GM19193 (cell line): ENCODE measurements around the gene RNLS.

ENCODE experiments used
- POLR2A ChIP-seq: IDR thresholded peaks from 4 replicates; pipeline ENCODE4 v1.6.1; 2011; ENCODE audit not compliant: insufficient read depth, insufficient read length; ENCODE audit errors: extremely low read depth

RNLS gene

DNA sequence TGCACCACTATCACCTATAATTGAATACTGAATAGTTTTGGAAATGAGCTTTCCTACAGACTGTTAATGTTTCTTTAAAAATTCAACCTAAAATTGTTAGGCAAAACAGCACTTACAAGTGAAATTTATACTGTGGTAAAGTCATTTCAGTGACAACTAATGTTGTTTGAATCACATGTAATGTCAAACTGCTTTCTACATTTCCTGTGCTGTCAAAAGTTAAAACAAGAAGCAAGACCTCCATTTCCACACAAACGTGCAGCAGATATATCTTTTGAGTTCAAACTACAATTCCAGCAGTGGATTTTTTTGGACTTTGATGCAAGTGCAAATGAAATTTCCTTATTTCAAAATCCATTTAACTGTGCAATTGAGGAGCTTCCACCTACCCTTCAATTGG, 199.8 kb downstream of the RNLS start:
- TF ChIP-seq POLR2A = no peak

DNA sequence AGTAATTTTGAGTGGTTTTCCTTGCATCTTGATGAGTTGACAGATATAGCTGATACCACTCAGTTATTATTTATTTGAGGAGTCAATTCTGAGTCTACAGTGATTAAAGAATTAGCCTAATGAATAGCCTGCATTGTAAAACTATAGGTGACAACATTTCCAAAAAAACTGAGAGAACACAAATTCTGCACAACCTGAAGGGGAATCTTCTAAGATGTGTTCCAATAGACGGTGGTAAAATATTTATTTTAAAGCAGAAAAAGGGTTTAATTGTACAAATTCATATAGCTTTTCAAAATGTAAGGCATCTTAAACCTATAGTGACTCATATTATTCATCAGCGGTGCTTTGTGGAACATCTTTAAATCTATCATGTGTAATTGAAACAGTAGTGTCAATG, 200.4 kb downstream of the RNLS start:
- TF ChIP-seq POLR2A = no peak

DNA sequence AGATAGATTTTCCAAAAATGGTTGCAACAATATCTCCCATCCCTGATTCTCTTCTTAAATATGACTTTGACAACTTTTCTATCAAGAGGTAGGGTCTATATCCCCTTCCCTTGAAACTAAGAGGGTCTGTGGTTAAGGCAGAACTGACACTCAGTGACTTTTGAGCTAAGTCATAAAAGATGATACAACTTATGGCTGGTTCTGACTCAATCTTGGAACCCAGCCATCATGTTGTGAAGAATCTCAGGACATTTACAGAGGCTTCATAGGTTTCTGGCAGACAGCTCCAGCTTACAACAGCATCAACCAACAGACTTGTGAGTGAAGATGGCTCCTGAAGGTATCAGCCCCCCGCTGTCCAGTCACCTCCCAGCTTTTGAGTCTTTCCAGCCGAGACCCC, 203.5 kb downstream of the RNLS start:
- no peak for TF ChIP-seq POLR2A

DNA sequence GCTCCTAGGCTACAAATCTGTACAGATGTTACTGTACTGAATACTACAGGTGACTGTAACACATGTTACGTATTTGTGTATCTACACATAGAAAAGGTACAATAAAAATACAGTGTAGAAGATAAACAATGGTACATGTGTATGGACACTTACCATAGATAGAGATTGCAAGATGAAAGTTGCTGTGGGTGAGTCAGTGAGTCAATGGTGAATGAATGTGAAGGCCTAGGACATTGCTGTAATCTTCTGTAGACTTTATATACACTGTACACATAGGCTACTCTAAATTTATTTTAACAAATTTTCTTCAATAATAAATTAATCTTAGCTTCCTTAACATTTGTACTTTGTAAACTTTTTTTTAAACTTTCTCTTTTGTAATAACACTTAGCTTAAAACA, 205.6 kb downstream of the RNLS start:
- no peak for TF ChIP-seq POLR2A

DNA sequence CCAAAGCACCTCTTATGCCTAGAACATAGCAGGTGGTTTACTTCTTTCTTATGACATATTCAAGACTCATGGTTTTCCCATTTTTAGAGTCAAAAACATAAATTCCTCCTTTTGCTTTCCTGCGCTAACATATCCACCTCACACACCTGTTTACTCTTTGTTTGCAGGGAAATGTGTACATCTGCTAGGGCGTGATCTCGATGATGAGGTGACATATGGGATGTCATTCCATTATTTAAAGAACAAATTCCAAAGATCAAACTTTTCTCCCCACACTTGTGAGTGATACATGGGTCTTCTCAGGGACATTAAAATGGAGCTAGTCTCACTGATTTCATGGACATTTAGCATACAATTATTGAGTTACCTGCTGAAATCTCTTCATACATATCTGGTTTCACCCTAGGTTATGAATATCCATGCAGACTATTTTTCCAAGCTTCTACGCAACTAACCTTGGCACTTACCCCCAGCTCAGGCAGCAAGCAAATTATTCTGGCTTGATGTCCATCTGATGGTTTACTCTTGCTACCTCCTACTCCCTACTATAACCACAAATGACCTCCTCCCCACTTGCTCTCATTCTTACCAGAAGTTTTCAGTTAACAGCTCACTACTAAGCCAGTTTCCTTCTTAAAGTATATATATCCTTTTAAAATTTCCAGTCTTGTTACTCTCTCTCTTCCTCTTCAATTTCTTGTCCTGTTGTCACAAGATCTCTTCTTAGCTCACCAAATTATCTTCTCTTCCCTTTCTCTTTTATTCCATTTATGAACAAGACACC, 208.5 kb downstream of the RNLS start:
- no peak for TF ChIP-seq POLR2A

DNA sequence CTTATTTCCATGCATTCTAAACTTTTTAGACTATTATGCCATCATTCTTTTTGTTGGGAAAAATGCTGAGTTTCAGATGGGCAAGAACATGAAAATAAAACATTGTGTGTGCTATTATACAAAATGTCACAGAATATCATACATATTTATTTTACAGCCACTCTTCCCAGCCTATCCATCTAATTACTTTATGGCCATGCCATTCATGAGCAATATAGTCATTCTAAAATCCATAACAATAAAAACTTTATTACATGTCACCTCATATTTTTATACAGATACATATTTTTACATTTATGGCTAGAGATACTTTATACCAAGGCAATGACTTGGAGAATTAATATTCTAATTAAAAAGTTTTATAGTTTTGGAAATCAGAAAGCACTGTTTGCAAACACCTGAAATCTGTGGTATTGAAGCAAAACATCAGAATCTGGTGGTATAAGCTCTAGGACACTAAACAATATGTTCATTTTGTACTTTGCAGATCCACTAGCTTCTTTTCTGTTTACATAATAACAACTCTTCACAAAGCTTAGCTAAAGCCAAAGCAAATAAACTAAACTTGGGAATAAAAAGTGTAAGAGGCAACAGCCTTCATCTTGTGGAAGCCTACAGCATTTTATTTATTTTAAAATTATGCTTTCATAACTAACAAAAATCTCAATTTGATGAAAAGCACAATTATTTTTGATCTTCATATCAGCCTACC, 210.1 kb downstream of the RNLS start:
- no peak for TF ChIP-seq POLR2A

DNA sequence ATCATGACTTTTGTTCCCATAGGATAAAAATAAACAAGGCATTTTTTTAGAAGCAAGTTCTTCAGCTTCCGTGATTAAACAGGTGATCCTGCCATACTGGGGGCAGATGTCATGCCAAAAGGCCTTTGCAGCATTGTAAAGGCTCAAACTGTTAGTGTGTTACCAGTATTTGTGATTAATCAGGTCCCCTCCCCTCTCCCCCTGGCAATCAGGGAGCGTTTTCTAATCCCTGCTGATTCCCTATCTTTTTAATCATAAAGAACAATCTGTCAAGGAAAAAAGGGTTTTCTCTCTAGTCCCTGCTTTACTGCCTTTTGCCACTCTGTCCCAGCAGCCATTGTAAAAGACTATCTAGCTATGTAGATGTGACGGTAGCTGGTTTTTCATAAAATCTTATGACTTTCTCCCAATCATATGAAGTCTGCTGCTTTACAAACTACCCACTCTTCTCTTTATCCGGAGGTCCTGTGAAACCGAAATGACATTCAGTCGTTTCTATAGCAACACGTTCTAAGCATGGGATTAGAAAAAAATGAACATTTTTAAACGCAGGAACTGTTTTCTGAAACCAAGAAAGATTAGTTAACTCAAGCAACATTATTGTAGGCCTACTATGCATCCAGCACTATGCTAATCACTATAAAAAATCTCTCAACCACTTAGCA, 210.9 kb downstream of the RNLS start:
- no peak for TF ChIP-seq POLR2A

DNA sequence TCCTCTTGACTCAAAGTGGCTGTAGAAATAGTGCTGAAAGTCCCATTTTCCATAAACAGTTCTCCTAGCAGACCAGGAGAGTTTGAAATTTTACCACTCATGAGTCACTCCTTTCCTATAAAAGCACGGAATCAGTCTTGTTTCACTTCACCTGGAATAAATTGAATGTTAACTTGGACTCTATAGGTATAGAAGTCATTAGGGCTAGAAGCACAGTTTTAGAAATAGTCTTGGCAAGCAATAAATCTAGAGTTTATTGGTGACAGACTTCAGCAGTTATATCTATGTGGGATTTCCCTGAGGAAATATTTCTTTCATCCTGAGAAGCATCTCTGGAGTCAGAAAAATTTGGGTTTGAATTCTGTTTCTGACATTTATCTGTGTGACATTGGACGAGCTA, 212.4 kb downstream of the RNLS start:
- no peak for TF ChIP-seq POLR2A

DNA sequence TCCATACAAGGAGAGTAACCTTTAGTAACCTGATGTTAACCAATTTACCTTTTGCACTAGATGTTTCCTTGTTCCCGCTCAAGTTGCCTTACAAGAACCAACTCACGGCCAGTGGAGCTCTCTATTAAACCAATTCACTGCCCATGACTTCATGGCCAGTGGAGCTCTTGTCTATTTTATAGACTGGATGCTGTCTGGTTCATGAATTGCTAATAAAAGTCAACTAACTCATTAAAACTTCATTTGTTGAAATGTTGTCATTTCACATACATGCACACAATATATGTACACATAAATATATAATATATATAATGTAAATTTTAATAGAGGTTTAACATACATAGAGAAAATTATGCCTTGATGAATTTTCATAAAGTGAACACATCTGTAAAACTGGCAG, 216.3 kb downstream of the RNLS start:
- no peak for TF ChIP-seq POLR2A

DNA sequence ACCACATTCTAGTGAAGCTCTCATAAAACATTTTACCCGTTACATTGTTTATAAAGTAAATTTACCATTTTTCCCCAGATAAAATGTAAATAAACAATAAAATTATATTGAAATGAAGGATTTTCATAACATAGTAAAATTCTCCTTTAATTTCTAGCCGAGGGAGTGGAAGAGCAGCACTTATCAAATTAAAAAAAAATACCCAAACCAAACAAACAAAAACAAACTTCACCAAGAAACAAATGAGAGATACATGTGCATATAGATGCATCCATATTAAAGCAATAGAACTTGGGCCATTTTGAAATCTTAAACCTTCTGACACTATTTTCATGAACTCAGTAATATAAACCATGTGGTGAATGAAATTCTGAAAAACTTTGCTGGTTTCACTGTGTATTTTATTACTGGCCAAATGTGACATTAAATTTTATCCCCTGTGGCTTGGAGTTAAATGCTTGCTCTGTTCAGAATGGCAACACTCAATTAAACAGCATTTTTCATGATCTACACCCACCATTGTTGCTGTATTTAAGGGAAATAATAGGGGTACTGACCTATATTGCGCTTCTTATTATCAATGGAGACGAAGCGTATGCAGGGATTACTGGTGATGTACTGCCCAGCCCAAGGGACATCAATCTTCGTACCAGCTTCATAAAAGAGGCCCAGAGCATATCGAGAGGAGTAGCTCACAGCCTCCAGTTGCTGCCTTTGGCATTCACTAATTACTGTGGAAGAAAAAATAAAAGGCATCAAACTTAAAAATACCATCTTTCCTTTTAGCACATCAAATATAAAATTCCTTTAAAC, 220.9 kb downstream of the RNLS start:
- TF ChIP-seq POLR2A = no peak

DNA sequence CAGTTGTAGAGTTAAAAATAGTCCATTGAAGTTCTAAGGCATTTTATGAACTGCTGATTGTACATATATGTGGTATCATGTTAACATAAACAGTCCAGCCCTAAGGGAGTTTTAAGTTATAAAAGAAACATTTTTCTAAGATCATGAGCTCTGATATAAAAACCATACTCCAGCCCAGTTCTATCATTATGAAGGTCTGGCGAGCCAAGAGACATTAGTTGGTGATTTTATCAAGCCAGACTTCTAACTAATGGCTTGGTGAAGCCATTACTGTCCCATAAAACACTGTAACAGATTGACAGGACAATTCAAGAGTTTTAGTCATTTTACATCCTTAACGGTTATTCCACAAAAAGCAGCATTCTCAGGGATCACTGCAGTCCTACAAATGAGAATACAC, 221.6 kb downstream of the RNLS start:
- TF ChIP-seq POLR2A = no peak

DNA sequence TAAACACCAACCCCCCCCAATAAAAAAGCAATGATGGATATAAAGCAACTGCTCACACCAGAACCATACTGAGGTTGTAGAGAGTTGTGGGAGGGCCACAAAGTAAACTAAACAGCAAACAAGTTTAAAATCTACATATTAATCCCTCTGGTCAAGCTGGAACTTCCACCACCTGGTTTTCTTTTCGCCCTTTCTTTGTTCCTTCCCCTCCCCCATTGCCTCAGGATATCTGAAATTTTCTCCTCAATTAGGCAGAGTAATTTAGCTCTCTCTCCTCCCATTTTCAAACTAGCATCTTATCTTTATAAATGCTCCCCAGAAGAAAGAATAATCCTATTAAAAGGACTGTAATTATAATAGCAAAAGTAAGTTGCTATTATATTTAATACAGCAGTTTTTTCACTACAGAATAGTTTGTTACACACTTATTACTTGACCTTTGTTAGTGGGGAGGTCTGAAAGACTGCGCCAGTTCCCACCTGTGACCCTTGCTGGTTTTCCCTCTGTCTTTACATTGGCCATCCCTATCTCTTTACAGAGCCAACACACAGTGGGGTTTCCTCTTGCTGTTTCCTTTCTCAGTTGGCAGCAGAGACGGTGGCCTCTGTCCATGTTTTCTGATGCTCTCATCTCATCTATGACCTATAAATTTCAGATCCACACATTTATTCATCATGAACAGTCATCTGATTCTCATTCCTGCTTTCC, 235.4 kb downstream of the RNLS start:
- no peak for TF ChIP-seq POLR2A

DNA sequence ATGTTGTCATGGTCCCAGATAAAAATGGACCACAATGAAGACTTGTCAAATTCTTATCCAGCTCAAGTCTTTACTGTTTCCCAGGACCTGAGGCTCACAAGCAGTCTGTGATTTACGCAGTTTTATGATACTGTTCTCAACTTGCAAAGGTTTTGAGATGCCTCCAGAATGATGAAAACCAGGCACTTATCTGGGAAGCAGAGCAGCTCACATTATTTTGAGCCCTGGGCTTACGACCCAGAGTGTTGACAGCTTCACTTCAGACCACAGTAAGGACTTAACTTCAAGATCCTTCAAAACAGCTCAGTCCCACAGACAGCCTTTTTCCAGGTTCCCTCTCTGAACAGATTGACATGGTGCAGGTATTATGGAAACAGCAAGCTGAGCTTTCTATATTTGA, 236.1 kb downstream of the RNLS start:
- TF ChIP-seq POLR2A = no peak

DNA sequence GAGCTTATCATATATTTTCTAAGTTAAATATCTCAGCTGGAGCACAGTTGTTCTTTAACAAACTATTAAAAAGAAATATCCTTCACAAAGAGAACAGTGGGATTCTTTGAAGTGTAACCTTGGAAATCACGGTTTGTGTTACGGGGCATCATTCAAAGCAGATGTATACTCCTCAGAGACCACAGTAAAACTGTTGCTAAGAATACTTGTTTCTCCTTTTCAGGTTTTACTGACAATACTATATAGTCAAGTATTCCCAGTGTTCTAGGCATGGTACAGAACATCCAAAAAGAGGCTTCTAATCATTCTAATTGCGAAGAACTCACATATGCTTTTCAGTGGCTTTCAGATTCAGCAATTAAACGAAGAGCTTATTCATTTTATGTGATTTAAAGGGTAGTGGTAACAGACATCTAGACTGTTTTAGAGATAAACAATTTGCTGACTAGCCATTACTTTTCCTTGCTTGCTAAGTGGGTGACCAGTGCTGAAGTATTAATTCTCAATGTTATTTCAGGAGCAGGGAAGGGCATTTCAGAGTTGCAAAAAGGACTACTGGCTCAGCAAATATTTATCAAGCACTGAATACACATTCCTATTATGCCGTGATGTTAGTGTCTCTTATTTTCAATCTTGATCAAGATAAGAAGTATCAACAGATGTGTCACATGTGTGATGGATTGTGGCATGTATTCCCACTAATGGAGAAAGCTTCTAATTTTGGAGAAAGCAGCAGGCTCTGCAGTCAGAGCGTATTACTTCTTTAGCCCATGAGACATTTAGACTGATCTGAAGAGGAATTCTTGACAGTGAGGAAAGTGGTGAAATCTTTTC, 236.8 kb downstream of the RNLS start:
- TF ChIP-seq POLR2A = no peak

DNA sequence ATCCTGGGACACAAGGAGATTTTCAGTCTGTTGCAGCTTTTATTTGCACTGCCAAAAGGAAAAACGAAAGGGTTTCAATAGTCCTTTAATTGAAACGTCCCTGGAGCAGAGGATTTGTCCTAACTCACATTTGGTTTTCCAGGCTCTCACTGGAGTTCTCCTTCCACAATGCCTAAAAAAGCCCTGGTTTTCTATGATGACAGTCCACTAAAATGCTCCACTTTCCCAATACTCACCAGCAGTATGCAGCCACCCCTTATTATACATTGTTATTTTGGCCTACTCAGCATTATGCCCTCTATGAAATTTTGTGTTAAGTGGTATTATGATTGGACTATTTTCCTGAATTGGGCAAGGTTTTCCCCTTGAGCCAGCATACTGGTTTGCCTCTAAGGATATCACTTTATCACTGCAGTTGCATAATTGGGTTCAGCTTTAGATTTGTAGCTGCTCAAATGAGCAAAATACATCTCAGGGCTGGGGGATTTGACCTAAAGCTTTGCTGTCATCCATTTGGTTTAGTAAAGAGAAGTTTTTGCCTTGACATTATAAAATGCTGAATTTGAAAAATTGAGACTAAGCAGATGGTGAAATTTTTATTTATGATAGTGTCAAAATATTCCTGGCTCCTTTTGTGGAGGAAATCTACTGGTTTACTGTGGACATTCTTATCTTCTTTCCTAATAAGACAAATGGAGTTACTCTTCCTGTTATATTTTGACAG, 239.2 kb downstream of the RNLS start:
- TF ChIP-seq POLR2A = no peak
